NB4 (cell line): ENCODE data around the gene FMNL3.

Experiments used
- CTCF ChIP-seq: IDR thresholded peaks from one replicate; pipeline ENCODE4 v1.5.1; 2012; ENCODE audit warnings: low read depth, low read length
- POLR2A ChIP-seq: IDR thresholded peaks from 2 replicates; pipeline ENCODE4 v1.6.1; 2011; ENCODE audit warnings: mild to moderate bottlenecking; ENCODE audit not compliant: insufficient read length; ENCODE audit errors: extremely low read depth

GRCh38 chr12:49603721-49604120 is 103.5 kb downstream of the FMNL3 start:
- TF ChIP-seq CTCF (no peak), POLR2A (no peak)
